Kidney epithelial cell (primary cell): ENCODE results near the gene LRBA. TPM values are rescaled to one million over a fixed set of nuclear protein-coding genes. Genes with fewer than 3 reads are reported as not detected.

Source experiments
- DNase-seq: peaks from one replicate; pipeline ENCODE4 v3.0.0-alpha.2; 2010; ENCODE audit warnings: low read depth
- H3K27me3 ChIP-seq: 2 replicates; pipeline ENCODE4 v1.6.0; 2011; ENCODE audit warnings: low read length; ENCODE audit not compliant: control insufficient read depth, insufficient read depth
- H3K36me3 ChIP-seq: 2 replicates; pipeline ENCODE4 v1.5.1; 2011; ENCODE audit warnings: low read length; ENCODE audit not compliant: control insufficient read depth, insufficient read depth
- H3K4me3 ChIP-seq: 2 replicates; pipeline ENCODE4 v1.5.1; 2011; ENCODE audit warnings: low read depth, mild to moderate bottlenecking, control low read depth, low read length
- total RNA-seq: library from RNA; depleted of rRNA; stranded (reverse); fragments of >200 nt; gene quantifications from 2 replicates; pipeline ENCODE4 v1.2.3, GENCODE V29; 2015
- TF ChIP-seq, protein P1 (sequence below): IDR thresholded peaks from 2 replicates; pipeline ENCODE4 v1.5.1; 2011; ENCODE audit warnings: mild to moderate bottlenecking, moderate library complexity, low read length, control low read depth, inconsistent platforms; ENCODE audit not compliant: insufficient read depth, poor library complexity, severe bottlenecking

The LRBA gene
- total RNA-seq, 1 donor from 2014 or later = 85.2 TPM

DNA sequence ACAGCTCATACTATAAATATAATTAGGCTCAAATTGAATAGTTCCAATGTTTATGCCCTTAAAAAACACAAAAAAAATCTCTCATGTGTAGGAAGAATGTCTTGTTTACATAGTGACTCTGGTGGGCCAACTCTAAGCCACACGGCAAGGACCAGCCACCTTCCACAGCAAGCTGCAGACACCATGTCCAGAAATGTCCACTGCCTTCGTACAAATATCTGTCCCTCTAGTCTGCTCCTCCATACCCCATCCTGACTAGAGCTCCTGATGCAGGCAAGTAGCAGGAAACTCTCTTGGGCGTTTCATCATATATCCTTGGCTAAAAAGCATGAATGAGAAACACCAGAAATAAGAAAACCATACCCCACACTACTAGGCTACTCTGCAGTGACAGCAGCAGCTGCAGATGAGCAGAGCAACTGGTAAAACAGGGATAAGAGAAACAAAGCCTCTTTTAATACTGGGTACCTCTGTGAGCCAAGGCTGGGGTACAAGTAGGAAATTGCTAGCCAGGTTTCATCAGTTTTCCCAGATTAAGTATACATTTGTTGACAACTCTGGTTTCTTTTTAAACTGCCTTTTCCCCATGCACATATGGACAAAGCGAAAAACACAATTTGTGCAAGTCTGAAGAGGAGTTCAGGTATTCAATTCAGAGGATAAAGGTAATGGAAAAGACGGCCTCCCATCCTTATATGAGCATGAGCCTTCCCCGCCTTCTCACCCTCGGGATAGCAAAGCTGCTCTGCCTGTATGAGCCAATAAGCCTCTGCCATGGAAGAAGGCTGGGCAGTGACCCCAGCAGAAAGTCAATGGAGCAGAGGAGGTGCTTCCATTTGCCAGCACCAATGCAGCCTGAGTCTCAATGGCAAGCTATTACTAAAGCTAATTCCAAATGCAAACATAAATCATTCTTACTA, 691.4 kb downstream of the LRBA start:
- no peak for DNase-seq
- H3K27me3 ChIP-seq = no peaks in the 10 kb centered on the region
- H3K36me3 ChIP-seq = no peaks in the 10 kb centered on the region
- TF ChIP-seq, protein P1, sequence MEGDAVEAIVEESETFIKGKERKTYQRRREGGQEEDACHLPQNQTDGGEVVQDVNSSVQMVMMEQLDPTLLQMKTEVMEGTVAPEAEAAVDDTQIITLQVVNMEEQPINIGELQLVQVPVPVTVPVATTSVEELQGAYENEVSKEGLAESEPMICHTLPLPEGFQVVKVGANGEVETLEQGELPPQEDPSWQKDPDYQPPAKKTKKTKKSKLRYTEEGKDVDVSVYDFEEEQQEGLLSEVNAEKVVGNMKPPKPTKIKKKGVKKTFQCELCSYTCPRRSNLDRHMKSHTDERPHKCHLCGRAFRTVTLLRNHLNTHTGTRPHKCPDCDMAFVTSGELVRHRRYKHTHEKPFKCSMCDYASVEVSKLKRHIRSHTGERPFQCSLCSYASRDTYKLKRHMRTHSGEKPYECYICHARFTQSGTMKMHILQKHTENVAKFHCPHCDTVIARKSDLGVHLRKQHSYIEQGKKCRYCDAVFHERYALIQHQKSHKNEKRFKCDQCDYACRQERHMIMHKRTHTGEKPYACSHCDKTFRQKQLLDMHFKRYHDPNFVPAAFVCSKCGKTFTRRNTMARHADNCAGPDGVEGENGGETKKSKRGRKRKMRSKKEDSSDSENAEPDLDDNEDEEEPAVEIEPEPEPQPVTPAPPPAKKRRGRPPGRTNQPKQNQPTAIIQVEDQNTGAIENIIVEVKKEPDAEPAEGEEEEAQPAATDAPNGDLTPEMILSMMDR = no peak
- H3K4me3 ChIP-seq = no peak overlapping the region

DNA sequence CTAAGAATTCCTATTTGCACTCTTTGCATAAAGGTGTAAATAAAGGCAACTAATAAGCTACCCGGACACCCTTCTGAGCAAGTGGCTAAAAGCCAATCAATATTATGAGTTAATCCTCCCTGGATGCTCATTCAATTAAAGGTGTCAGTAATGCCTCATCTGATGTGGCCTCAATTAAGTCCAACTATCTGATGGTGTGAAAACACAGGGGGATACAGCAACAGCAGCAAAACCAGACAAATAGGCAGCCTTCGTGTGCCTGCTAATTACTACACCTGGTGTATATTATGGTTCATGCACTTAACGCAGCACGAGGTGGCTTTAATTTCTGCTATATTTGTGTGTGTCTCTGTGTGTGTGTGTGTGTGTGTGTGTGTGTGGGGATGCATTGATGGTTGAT, 692.4 kb downstream of the LRBA start:
- Histone ChIP-seq H3K4me3 (no peak overlapping the region), H3K36me3 (no peaks in the 10 kb centered on the region), H3K27me3 (no peaks in the 10 kb centered on the region)
- no peak for DNase-seq
- TF ChIP-seq, protein P1 = no peak

DNA sequence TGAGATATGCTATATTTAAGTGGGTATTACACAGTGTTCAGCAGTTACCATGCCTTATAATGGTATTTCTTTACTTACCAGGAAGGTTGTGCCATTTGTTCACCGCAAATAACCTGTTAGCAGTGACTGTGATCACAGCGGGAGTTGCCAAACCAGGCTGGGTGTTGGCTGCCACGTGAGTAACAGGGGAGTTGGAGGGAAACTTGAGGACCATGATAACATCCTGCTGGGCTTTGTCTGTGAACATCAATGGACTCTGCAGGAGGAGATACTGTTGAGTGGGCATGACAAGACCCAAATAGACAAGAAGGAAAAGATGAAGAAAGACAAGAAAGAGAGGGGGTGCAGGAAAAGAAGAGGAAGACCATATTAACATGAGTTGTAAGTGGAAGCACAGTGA, 694.0 kb downstream of the LRBA start:
- Histone ChIP-seq H3K4me3 (no peak overlapping the region), H3K36me3 (no peaks in the 10 kb centered on the region), H3K27me3 (no peaks in the 10 kb centered on the region)
- TF ChIP-seq, protein P1 = no peak
- no peak for DNase-seq

DNA sequence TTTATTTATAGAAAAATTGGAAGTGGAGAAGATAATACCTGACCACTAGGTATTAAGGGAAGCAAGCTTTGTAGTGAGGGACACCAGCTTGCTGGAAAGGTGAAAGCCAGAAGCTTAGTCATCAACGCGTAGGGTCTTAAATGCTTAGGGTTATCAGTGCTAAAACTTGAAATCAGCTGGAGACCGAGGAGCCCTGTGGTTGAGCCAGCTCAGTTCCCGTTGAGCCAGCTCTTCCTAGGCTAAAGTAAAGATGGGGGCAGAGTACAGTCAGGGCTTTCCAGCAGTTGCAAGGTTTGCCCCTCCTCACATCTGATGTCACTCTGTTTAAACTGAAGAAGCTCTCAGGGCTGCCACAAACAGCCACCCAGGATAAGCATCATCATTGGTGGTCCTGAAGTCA, 696.1 kb downstream of the LRBA start:
- Histone ChIP-seq H3K4me3 (no peak overlapping the region), H3K36me3 (no peaks in the 10 kb centered on the region), H3K27me3 (no peaks in the 10 kb centered on the region)
- TF ChIP-seq, protein P1 = no peak
- no peak for DNase-seq

DNA sequence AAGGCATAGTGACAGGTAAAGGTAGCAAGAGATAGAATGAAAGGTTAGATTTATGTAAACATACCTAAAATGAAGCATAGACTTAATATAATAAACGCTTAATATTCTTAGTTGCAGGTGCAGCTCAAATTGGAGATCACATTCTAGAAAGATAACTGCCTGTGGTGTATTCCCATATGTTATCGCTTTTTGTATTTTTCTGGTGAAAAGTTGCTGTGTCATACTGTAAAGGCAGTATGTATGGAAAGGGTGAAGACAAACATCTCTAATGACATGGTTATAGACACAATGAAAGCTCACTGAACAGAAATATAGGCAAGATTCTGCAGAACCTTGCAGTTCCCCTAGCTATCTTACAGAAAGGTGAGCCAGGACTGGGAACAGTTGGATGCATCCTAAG, 696.6 kb downstream of the LRBA start:
- H3K36me3 ChIP-seq = no peaks in the 10 kb centered on the region
- no peak for DNase-seq
- no peak overlapping the region for H3K4me3 ChIP-seq
- TF ChIP-seq, protein P1 = no peak
- H3K27me3 ChIP-seq = no peaks in the 10 kb centered on the region
